SU-DHL-6 (cell line): ENCODE measurements around the gene RAP1GAP.
"Not testable (repeated sequence)": the region's sequence is repeated elsewhere in the genome, so short reads cannot be mapped to it uniquely, and the experiment has no call there.

Experiments used
- H2AFZ ChIP-seq: fragments of 200-600 bp; sonication (generic); 2 replicates; pipeline ENCODE4 v1.6.1; 2014; ENCODE audit warnings: low read depth, mild to moderate bottlenecking, moderate library complexity, mixed read lengths, antibody characterized with exemption, low read length; ENCODE audit not compliant: severe bottlenecking
- H3F3A ChIP-seq: fragments of 200-600 bp; shearing (Covaris generic); 2 replicates; pipeline ENCODE4 v1.6.0; 2016; ENCODE audit warnings: antibody characterized with exemption, mild to moderate bottlenecking; ENCODE audit not compliant: insufficient read depth
- H3K27ac ChIP-seq: fragments of 200-600 bp; sonication (generic); 2 replicates; pipeline ENCODE4 v1.5.1; 2016; ENCODE audit warnings: low read depth, mild to moderate bottlenecking, low read length, moderate library complexity, mixed read lengths
- H3K27me3 ChIP-seq: fragments of 200-600 bp; sonication (generic), shearing (Covaris generic); 2 replicates; pipeline ENCODE4 v1.6.0; 2014; ENCODE audit warnings: mild to moderate bottlenecking, low read length
- H3K36me3 ChIP-seq: fragments of 200-600 bp; sonication (generic); 2 replicates; pipeline ENCODE4 v1.6.1; 2014; ENCODE audit warnings: mild to moderate bottlenecking, low read length, mixed read lengths
- H3K4me2 ChIP-seq: fragments of 300-600, 200-600 bp; shearing (Covaris generic), sonication (generic); 2 replicates; pipeline ENCODE4 v1.6.0; 2014; ENCODE audit warnings: low read length, low read depth, mild to moderate bottlenecking; ENCODE audit not compliant: poor library complexity, severe bottlenecking
- H3K4me3 ChIP-seq: fragments of 200-600 bp; sonication (generic); 2 replicates; pipeline ENCODE4 v1.5.1; 2014; ENCODE audit warnings: antibody characterized with exemption, low read length, mild to moderate bottlenecking, mixed read lengths; ENCODE audit not compliant: insufficient read depth, poor library complexity, severe bottlenecking
- H3K79me2 ChIP-seq: fragments of 200-600 bp; sonication (generic); 2 replicates; pipeline ENCODE4 v1.6.1; 2014; ENCODE audit warnings: mild to moderate bottlenecking, low read length, moderate library complexity; ENCODE audit not compliant: insufficient read depth
- H3K9ac ChIP-seq: fragments of 200-600 bp; sonication (generic); 2 replicates; pipeline ENCODE4 v1.7.0; 2014; ENCODE audit warnings: mild to moderate bottlenecking, low read length
- H3K9me2 ChIP-seq: fragments of 200-600 bp; sonication (generic); replicated peaks from 2 replicates; pipeline ENCODE4 v1.6.1; 2014; ENCODE audit warnings: low read length; ENCODE audit not compliant: insufficient read depth
- H3K9me3 ChIP-seq: fragments of 200-600 bp; sonication (generic); 2 replicates; pipeline ENCODE4 v1.6.1; 2014; ENCODE audit warnings: low read length, mixed read lengths; ENCODE audit not compliant: insufficient read depth
- H4K20me1 ChIP-seq: fragments of 200-600 bp; sonication (generic); 2 replicates; pipeline ENCODE4 v1.6.1; 2014; ENCODE audit warnings: low read depth, mild to moderate bottlenecking, antibody characterized with exemption, low read length, moderate library complexity, mixed read lengths
- EZH2phosphoT487 ChIP-seq: fragments of 200-600 bp; sonication (generic), shearing (Covaris generic); conservative IDR thresholded peaks from 2 replicates; pipeline ENCODE4 v1.6.1; 2018; ENCODE audit warnings: mild to moderate bottlenecking, antibody characterized with exemption, low read length, moderate library complexity, mixed read lengths
- TF ChIP-seq, protein P1 (sequence below): fragments of 200-600 bp; sonication (generic); IDR thresholded peaks from one replicate; pipeline ENCODE4 v1.5.1; 2017; ENCODE audit warnings: antibody characterized with exemption, mild to moderate bottlenecking, low read length, moderate library complexity; ENCODE audit not compliant: insufficient read depth, poor library complexity, severe bottlenecking

RAP1GAP gene

DNA sequence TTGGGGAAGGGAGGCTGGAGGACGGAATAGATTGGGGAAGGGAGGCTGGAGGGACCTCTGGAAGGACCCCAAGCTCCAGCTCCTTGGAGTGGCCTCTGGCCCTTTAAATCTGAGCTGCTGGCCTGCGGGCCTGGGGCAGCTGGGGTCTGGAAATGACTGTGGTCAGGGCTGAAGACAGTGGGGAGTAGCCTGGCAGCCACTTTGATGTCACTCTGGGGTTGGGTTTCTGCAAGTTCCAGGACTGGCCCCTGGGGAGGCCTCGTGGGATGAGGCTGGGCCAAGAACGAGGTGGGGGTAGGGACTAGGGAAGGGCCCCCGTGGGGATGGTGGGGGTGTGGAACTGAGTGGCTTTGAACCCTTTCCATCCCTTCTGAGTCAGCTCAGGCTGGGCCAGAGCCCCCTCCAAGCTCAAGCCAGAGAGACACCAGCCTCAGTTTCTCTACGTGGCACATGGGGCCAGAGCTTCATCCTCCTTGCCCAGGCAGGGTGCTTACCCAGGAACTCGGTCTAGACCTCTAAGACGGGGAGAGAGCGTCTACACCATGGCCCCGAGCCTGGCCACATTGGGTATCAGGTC lies 100.3 kb downstream of the RAP1GAP start:
- Histone ChIP-seq H4K20me1 (no peaks in the 10 kb centered on the region), H2AFZ (no peak overlapping the region), H3K9ac (no peak overlapping the region), H3K27me3 (no peaks in the 10 kb centered on the region), H3K4me3 (no peak overlapping the region), H3K27ac (no peak overlapping the region), H3K36me3 (no peaks in the 10 kb centered on the region), H3K79me2 (no peaks in the 10 kb centered on the region), H3K9me2 (no peaks in the 10 kb centered on the region), H3K9me3 (no peaks in the 10 kb centered on the region), H3K4me2 (no peak overlapping the region), H3F3A (no peaks in the 10 kb centered on the region)
- TF ChIP-seq, protein P1, sequence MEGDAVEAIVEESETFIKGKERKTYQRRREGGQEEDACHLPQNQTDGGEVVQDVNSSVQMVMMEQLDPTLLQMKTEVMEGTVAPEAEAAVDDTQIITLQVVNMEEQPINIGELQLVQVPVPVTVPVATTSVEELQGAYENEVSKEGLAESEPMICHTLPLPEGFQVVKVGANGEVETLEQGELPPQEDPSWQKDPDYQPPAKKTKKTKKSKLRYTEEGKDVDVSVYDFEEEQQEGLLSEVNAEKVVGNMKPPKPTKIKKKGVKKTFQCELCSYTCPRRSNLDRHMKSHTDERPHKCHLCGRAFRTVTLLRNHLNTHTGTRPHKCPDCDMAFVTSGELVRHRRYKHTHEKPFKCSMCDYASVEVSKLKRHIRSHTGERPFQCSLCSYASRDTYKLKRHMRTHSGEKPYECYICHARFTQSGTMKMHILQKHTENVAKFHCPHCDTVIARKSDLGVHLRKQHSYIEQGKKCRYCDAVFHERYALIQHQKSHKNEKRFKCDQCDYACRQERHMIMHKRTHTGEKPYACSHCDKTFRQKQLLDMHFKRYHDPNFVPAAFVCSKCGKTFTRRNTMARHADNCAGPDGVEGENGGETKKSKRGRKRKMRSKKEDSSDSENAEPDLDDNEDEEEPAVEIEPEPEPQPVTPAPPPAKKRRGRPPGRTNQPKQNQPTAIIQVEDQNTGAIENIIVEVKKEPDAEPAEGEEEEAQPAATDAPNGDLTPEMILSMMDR = no peak
- TF ChIP-seq EZH2phosphoT487 = no peak

DNA sequence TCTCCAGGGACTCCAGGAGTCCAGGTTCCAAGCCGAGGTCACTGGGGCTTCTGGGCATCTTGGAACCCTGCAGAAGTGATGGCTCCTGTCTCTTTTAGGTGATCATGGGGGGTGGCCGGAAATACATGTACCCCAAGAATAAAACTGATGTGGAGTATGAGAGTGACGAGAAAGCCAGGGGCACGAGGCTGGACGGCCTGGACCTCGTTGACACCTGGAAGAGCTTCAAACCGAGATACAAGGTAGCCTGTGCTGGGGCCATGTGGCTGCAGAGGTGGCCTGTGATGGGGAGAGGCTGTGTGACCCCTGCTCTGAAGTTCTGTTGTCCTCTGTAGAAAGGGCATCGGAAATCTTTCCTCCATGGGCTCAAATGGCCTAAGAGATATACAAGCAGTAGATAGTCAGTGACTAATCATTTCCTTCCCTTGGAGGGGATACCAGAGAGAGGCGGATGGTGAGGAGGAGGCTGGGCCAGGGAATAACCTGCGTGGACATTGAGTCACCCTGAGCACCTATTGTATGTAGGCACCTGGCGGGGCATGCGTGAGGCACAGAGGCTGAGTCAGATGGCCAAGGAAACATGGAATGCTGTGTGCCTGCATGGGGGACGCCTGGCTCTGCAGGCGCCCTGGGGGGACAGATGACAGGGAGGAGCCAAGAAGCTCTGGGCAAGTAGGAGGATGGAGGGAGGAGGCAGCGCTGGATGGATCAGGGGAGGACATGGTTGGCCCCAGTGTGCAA lies 101.0 kb downstream of the RAP1GAP start:
- H3K4me2 ChIP-seq = no peak overlapping the region
- H3F3A ChIP-seq = no peaks in the 10 kb centered on the region
- H3K27ac ChIP-seq = no peak overlapping the region
- no peaks in the 10 kb centered on the region for H3K9me3 ChIP-seq
- no peaks in the 10 kb centered on the region for H3K79me2 ChIP-seq
- H4K20me1 ChIP-seq = no peaks in the 10 kb centered on the region
- H3K36me3 ChIP-seq = no peaks in the 10 kb centered on the region
- no peak overlapping the region for H3K4me3 ChIP-seq
- TF ChIP-seq, protein P1 = no peak
- TF ChIP-seq EZH2phosphoT487 = no peak
- no peaks in the 10 kb centered on the region for H3K27me3 ChIP-seq
- H3K9ac ChIP-seq = no peak overlapping the region
- H2AFZ ChIP-seq = no peak overlapping the region
- H3K9me2 ChIP-seq = no peaks in the 10 kb centered on the region

DNA sequence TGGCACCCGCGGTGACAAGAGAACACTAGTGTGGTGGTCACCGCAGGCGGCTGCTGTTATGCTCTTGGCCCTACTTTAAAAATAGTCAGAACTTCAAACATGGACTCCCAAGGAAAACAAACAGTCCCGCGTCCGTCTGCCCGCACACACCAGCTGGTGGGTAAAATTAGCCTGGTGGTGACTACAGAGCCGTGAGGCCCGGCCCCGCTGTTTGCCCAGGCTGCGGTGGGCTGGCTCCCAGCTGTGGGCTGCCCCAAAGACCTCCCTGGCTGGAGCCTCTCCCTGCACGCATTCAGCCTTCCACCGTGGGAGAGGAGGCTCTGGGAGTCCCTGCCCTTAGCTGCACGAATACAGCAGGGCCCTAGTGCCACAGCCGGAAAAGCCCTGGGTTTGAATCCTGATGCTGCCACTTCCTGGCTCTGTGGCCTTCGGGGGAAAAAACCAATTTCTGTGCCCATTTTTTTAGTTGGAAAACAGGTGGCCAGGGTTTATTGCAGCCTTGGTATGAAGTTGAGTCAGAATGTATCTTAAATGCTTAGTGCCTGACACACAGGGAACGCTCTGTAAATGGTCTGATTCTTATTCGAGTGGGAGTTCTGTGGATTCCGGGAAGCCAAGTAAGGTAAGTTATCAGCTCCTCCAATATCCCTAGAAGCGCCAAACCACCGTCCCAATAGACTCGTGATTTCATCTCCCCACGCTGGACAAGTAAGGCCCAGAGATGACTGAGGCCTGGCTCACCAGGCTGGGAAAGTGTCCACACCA lies 101.7 kb downstream of the RAP1GAP start:
- Histone ChIP-seq H3K9ac (no peak overlapping the region), H3K9me2 (no peaks in the 10 kb centered on the region), H3K9me3 (no peaks in the 10 kb centered on the region), H3K27ac (no peak overlapping the region), H3K4me3 (no peak overlapping the region), H3K27me3 (no peaks in the 10 kb centered on the region), H3F3A (no peaks in the 10 kb centered on the region), H3K4me2 (no peak overlapping the region), H2AFZ (no peak overlapping the region), H3K36me3 (no peaks in the 10 kb centered on the region), H3K79me2 (no peaks in the 10 kb centered on the region), H4K20me1 (no peaks in the 10 kb centered on the region)
- no peak for TF ChIP-seq EZH2phosphoT487
- TF ChIP-seq, protein P1 = no peak

DNA sequence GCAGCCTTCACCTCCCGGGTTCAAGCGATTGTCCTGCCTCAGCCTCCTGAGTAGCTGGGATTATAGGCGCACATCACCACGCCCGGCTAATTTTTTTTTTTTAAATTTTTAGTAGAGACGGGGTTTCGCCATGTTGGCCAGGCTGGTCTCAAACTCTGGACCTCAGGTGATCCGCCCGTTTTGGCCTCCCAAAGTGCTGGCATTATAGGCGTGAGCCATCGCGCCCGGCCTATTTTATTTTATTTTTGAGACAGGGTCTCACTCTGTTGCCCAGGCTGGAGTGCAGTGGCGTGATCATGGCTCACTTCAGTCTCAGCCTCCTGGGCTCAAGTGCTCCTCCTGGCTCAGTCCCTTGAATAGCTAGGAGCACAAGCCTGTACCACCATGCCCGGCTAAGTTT lies 102.8 kb downstream of the RAP1GAP start:
- not testable (repeated sequence) for H3K9me3 ChIP-seq, H4K20me1 ChIP-seq, H3K27ac ChIP-seq, H3K9ac ChIP-seq, H3K36me3 ChIP-seq, H3F3A ChIP-seq, H3K4me3 ChIP-seq, H3K79me2 ChIP-seq, H3K4me2 ChIP-seq, H3K27me3 ChIP-seq, H2AFZ ChIP-seq, H3K9me2 ChIP-seq
